Measurements from ENCODE around the gene NDUFS1.
A peak's percentile ranks its signal among the peaks of the same experiment; 100 is the strongest.
"Not testable (repeated sequence)": the region's sequence is repeated elsewhere in the genome, so short reads cannot be mapped to it uniquely, and the experiment has no call there.

Gene NDUFS1

GRCh38 chr2:206083602-206084438, 75.4 kb downstream of the NDUFS1 start:
- no peaks in the 10 kb centered on the region for H3K9me3 ChIP-seq
- peak; percentile 34 to 63 for DNase-seq (ENCODE audit: low spot score in 2 of 2)
- H3K36me3 ChIP-seq (replicated peaks) = no peaks in the 10 kb centered on the region; the same call in 1 of the 2 replicates
- in situ Hi-C loops (cut with MboI; ENCODE audit: low sequenced_read_pairs) = no loop called here
- peak overlapping the region; percentile 57 for H3K4me3 ChIP-seq
- no peaks in the 10 kb centered on the region for H3K27me3 ChIP-seq (ENCODE audit: low read depth)
- peaks cover 25% of the 10 kb centered on the region for H3K4me1 ChIP-seq

- in situ Hi-C loops (cut with MboI; ENCODE audit: low sequenced_read_pairs) = no loop called here
- Histone ChIP-seq H3K9me3 (no peaks in the 10 kb centered on the region), H3K36me3 (replicated peaks) (no peaks in the 10 kb centered on the region), H3K4me1 (peaks cover 24% of the 10 kb centered on the region), H3K4me3 (no peak overlapping the region), H3K27me3 (ENCODE audit: low read depth) (no peaks in the 10 kb centered on the region)
- DNase-seq (ENCODE audit: low spot score in 2 of 2) = no peak
Measured at GRCh38 chr2:206082298-206082843, 76.9 kb downstream of the NDUFS1 start.

GRCh38 chr2:206080927-206081326, 78.3 kb downstream of the NDUFS1 start:
- H3K27me3 ChIP-seq (ENCODE audit: low read depth) = no peaks in the 10 kb centered on the region
- DNase-seq (ENCODE audit: low spot score in 2 of 2) = no peak
- no peaks in the 10 kb centered on the region for H3K36me3 ChIP-seq (replicated peaks)
- no peak overlapping the region for H3K4me3 ChIP-seq
- H3K9me3 ChIP-seq = no peaks in the 10 kb centered on the region
- in situ Hi-C loops (cut with MboI; ENCODE audit: low sequenced_read_pairs) = no loop called here
- H3K4me1 ChIP-seq = peaks cover 18% of the 10 kb centered on the region

- no peak overlapping the region for H3K4me3 ChIP-seq
Measured at GRCh38 chr2:206079699-206080465, 79.4 kb downstream of the NDUFS1 start.

GRCh38 chr2:206077879-206078278, 81.4 kb downstream of the NDUFS1 start:
- H3K36me3 ChIP-seq (replicated peaks); DNase-seq (ENCODE audit: low spot score in 2 of 2); in situ Hi-C loops (cut with MboI; ENCODE audit: low sequenced_read_pairs); H3K9me3 ChIP-seq; H3K4me3 ChIP-seq; H3K27me3 ChIP-seq (ENCODE audit: low read depth); H3K4me1 ChIP-seq: not testable (repeated sequence)

More at GRCh38 chr2:206079699-206080465, 79.4 kb downstream of the NDUFS1 start:
- in situ Hi-C loops (cut with MboI; ENCODE audit: low sequenced_read_pairs) = no loop called here
- H3K9me3 ChIP-seq = no peaks in the 10 kb centered on the region
- peak in 1 of 2 experiments; percentile 17 for DNase-seq (ENCODE audit: low spot score in 2 of 2)
- H3K36me3 ChIP-seq (replicated peaks) = no peaks in the 10 kb centered on the region
- H3K4me1 ChIP-seq = peaks cover 18% of the 10 kb centered on the region
- no peaks in the 10 kb centered on the region for H3K27me3 ChIP-seq (ENCODE audit: low read depth)

GRCh38 chr2:206075113-206075512, 84.1 kb downstream of the NDUFS1 start:
- H3K4me1 ChIP-seq = no peaks in the 10 kb centered on the region
- H3K9me3 ChIP-seq = 0 out of 2 replicates have a peak, but pooled peaks cover 3% of the 10 kb centered on the region
- no peaks in the 10 kb centered on the region for H3K36me3 ChIP-seq (replicated peaks)
- in situ Hi-C loops (cut with MboI; ENCODE audit: low sequenced_read_pairs) = no loop called here
- no peaks in the 10 kb centered on the region for H3K27me3 ChIP-seq (ENCODE audit: low read depth)
- no peak overlapping the region for H3K4me3 ChIP-seq
- no peak for DNase-seq (ENCODE audit: low spot score in 2 of 2)

GRCh38 chr2:206071807-206072206, 87.4 kb downstream of the NDUFS1 start:
- in situ Hi-C loops (cut with MboI; ENCODE audit: low sequenced_read_pairs) = no loop called here
- no peak for DNase-seq (ENCODE audit: low spot score in 2 of 2)

GRCh38 chr2:206069417-206069816, 89.8 kb downstream of the NDUFS1 start:
- DNase-seq (ENCODE audit: low spot score in 2 of 2) = no peak
- 0 out of 2 replicates have a peak, but pooled peaks cover 3% of the 10 kb centered on the region for H3K9me3 ChIP-seq
- no peaks in the 10 kb centered on the region for H3K27me3 ChIP-seq (ENCODE audit: low read depth)
- no peaks in the 10 kb centered on the region for H3K4me1 ChIP-seq
- no peak overlapping the region for H3K4me3 ChIP-seq
- in situ Hi-C loops (cut with MboI; ENCODE audit: low sequenced_read_pairs) = no loop called here
- H3K36me3 ChIP-seq (replicated peaks) = no peaks in the 10 kb centered on the region

More at GRCh38 chr2:206071807-206072206, 87.4 kb downstream of the NDUFS1 start:
- Histone ChIP-seq H3K9me3 (0 out of 2 replicates have a peak, but pooled peaks cover 3% of the 10 kb centered on the region), H3K4me1 (no peaks in the 10 kb centered on the region), H3K4me3 (no peak overlapping the region), H3K27me3 (ENCODE audit: low read depth) (no peaks in the 10 kb centered on the region), H3K36me3 (replicated peaks) (no peaks in the 10 kb centered on the region)

- Histone ChIP-seq H3K9me3 (0 out of 2 replicates have a peak, but pooled peaks cover 3% of the 10 kb centered on the region), H3K36me3 (replicated peaks) (no peaks in the 10 kb centered on the region), H3K4me3 (no peak overlapping the region), H3K27me3 (ENCODE audit: low read depth) (no peaks in the 10 kb centered on the region), H3K4me1 (no peaks in the 10 kb centered on the region)
- DNase-seq (ENCODE audit: low spot score in 2 of 2) = no peak
- in situ Hi-C loops (cut with MboI; ENCODE audit: low sequenced_read_pairs) = no loop called here
Measured at GRCh38 chr2:206068207-206068606, 91.0 kb downstream of the NDUFS1 start.

All from HAP-1 (cell line).